Medulla oblongata (tissue), 1 donor: ENCODE measurements around the gene SGK1.
"Not testable (repeated sequence)": the region's sequence is repeated elsewhere in the genome, so short reads cannot be mapped to it uniquely, and the experiment has no call there.

Experiments used
- DNase-seq: peaks from one replicate; pipeline ENCODE4 v3.0.0-alpha.2; 2015; ENCODE audit errors: extremely low spot score

SGK1 gene

DNA sequence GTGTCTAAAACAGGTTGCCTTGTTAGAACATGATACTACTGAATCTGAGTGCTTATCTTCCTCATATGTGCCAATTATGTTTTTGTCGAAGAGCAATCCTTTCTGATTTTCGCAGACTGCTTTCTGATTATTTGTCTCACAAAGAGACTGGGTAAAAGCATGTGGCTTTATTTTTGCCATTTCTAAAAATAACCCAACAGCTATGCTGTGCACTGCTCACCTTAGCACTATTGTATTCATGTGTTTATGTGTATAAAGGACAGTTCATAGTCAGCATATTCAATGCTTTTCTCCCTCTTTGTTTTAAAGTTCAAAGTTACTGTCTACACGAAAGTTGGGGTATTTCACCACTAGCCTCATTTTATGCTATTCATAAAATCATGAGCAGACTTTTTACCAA is 127.0 kb downstream of the SGK1 start:
- DNase-seq, result no peak

DNA sequence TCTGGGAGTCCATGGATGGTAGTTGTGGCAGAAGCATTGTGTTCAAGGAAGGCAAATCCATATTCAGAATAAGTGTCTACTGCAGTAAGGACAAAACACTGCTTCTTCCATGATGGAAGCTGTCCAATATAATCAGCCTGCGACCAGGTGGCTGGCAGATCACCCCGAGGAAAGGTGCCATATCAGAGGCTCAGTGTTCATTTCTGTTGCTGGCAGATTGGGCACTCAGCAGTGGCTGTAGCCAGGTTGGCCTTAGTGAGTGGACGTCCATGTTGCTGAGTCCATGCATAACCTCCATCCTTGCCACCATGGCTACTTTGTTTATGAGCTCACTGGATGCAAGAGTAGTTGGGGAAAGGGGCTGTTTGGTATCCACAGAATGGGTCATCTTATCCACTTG is 130.2 kb downstream of the SGK1 start:
- no peak for DNase-seq

DNA sequence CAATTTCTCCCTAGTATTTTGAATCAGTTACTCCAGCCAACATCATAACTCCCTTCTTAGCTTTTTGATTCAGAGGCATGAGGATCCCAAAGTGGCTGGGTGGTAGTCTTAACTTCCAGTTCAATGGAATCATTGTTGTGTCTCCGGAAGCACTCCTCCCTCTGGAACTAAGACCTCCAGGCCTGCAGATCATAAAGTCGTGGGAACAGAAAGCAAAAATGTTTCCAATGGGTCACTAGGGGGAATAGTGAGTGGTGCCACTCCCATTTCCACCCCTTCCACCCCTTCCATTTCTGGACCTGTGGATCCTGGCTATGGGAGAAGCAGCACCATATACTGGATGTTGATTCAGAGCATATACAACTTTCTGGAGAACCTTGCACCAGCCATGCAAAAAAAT is 130.8 kb downstream of the SGK1 start:
- DNase-seq, result no peak

DNA sequence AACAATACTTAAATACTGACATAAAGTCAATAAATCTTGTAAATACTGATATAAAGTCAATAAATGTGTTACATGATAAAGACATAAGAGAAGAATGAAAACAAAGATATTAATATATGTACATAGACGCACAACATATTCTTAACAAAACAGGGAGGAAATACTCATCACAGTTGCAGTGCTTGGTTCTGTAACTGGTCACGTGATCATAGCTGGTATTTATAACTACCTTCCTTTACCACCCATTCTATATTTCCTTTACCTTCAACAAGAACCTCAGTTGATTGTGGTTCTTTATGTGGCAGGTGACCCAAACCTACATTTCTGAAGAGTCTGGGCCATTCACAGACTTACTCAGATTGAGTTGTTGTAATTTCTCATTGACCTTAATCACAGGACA is 131.6 kb downstream of the SGK1 start:
- DNase-seq, result no peak

DNA sequence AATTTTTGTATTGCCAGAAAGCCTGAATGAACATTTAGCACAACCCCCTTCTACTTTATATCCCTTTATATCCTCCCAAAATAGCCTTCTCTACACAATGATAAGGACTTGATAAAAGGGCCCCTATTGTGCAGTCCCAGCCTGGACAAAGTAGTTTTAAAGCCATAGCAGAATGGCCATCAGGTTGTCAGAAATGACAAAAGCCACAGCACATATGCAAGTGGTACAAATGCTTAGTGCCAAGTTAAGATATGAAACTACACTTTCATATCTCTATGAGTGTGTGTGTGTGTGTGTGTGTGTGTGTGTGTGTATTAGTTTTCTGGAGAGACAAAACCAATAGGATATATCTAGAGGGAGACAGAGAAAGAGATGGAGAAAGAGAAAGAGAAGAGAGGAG is 132.6 kb downstream of the SGK1 start:
- no peak for DNase-seq

DNA sequence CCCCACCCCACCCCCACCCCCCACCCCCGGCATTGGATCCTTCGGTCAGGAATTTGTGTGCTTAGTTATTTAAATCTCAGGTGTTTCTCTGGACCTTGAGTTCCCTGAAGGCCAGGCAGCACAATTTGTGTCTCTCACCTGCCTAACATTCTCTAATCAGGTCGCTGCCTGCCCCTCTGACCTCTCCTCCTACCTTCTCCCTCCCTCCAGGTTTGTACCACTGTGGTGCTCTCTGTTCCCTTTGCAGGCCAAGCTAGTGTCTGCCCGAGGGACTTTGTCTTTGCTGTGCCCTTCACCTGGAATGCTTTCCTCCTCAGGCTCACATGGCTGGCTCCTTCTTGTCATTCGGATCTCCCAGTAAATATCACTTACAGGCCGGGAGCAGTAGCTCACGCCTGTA is 134.1 kb downstream of the SGK1 start:
- no peak for DNase-seq

DNA sequence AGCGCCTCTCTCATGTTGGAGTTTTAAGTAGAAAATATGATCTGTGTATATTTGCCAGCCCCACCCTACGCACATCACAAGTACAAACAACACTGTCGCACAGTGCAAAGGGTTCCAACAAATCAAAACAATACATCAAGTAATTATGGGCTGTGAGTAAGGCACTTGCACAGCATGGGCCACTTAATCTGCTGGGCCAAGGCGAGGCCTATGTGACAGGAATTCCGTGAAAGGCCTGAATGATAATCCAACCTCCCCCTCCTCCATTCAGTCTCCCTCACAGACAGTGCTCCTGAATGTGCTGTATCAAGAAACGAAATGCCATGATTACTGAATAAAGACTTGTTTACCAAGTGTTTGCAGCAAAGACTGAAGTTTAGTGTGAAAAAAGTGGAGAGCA is 135.4 kb downstream of the SGK1 start:
- DNase-seq, result no peak

DNA sequence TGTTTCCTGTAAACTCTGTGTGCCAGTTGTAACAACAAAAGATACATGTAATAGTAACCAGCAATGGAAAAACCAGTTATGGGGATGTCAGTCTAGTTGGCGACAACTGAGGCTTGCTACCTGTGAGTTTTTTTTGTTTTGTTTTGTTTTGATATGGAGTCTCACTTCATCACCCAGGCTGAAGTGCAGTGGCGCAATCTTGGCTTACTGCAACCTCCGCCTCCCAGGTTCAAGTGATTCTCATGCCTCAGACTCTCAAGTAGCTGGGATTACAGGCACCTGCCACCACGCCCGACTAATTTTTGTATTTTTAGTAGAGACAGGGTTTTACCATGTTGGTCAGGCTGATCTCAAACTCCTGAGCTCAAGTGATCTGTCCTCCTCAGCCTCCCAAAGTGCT is 136.2 kb downstream of the SGK1 start:
- DNase-seq, result not testable (repeated sequence)

DNA sequence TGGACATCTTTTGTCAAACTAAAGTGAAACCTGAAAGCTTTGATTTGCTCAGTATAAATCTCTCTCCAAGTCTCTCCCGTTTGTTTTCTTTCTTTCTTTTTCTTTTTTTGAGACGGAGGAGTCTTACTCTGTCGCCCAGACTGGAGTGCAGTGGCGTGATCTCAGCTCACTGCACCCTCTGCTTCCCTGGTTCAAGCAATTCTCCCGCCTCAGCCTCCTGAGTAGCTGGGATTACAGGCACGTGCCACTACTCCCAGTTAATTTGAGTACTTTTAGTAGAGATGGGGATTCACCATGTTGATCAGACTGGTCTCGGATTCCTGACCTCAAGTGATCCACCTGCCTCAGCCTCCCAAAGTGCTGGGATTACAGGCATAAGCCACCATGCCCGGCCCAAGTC is 136.7 kb downstream of the SGK1 start:
- not testable (repeated sequence) for DNase-seq

DNA sequence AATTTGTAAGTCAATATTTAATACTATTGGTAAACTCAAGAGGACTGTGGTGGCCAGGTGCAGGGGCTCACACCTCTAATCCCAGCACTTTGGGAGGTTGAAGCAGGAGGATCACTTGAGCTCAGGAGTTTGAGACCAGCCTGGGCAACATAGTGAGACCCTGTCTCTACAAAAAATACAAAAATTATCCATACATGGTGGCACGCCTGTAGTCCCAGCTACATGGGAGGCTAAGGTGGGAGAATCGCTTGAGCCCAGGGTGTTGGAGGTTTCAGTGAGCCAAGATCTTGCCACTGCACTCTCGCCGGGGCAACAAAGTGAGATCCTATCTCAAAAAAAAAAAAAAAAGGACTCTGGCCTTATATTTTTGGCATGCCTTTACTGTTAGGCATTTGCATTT is 137.4 kb downstream of the SGK1 start:
- not testable (repeated sequence) for DNase-seq

DNA sequence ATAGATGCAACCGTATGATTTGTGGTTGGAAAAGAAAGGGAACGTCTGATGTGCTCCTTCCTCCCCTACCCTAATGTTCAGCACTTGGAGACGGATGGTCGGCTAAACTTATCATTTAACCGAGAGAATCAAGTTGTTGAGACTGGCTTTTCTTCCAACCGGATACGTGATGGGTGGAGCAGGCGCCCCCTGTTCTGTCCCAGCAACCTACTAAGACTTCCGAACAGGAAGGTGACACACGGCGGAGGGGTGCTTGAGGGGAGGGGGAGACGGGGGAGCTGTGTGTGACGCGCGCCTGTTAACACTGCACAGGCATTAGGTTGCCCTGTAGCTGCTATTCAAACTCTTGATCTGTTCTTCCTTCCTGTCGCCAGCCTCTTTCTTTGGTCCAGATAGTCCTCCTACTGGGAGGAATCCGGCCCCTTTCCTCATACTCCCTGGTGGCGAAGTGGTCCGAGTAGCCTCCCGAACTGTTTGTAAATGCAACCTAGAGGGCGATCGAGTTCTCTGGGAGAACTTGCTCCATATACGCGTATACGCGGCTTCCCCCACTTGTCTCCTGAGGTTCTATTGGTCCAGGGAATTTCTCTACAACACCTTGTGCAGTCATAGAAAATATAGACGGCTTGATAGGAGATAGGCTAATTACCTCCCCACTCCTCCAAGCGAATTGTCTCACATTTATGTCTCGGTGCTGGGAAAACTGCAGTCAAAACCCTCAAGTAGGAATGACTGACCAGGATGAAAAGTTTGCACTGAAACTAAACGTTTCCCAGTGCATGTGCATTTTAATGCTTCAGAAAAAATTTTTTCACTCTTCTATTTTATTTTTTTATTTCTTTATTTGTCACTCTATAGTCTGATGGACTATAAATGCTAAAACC is 139.5 kb downstream of the SGK1 start:
- peak; percentile 97 for DNase-seq

DNA sequence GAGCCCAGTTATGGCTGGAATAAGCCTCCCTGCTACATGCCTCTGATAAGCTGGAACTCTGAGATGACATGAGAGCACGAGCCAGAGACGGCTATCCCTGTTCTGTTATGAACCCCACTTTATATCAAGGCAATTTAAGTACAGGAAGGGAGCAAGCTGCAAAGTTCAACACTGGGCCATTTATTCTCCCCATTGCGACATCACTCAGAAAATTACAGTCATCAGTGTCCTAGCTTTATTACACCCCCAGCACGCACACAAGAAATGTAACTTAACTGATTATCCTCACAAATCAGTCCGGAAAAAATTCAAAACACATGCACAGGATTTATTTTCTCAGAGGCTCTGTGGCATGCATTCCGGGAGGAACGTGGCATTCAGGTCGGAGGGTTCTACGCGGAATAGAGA is 140.2 kb downstream of the SGK1 start:
- no peak for DNase-seq

DNA sequence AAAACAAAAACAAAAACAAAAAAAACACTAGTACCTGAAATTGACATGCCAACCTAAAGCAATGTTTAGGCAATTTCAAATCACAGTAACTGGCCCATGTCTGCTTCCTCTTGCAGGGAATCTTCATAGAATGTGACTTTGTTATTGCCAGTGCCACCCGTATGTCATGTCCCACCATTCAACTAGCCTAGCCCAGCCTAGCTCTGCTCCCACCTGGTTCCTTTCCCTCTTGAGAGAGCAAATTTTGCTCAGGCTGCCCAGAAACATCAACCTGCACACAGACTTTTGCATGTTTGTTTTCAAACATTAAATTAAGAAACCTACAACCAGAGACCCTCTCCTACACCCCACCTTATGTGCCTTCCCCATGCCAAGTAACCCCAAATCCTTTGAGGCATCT is 140.7 kb downstream of the SGK1 start:
- no peak for DNase-seq

DNA sequence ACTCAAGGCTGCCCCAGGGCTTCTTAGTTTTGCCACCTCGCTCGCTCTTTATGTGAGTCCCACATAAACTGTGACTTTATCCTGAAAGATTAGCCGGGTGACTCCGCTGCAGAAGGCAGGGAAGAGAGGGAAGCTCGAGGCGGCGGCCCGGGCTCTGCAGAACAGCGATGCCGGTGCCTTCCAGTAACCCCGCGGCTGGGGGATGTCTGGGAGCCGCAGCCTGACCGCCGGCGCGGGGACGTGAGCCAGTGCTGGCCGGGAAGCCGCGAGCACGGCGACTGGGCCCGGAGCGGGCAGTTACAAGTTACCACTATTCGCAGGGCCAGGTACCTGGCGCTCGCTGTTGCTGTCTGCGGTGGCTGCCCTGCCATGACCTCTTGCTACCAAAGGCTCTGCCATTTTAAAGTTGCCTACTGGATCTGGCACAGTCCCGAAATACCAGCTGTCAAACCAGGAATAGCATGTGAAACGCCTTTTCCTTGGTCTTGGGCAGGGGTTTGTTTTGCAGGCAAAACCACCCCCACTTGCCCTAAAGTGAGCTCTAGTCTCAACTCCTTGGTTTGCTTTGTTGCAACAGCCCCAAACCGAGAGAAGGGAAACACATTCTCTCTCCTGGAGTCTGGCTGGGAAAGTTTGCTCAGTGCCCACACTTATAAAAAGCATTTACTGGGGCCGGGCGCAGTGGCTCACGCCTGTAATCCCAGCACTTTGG is 141.5 kb downstream of the SGK1 start:
- peak; percentile 60 for DNase-seq

DNA sequence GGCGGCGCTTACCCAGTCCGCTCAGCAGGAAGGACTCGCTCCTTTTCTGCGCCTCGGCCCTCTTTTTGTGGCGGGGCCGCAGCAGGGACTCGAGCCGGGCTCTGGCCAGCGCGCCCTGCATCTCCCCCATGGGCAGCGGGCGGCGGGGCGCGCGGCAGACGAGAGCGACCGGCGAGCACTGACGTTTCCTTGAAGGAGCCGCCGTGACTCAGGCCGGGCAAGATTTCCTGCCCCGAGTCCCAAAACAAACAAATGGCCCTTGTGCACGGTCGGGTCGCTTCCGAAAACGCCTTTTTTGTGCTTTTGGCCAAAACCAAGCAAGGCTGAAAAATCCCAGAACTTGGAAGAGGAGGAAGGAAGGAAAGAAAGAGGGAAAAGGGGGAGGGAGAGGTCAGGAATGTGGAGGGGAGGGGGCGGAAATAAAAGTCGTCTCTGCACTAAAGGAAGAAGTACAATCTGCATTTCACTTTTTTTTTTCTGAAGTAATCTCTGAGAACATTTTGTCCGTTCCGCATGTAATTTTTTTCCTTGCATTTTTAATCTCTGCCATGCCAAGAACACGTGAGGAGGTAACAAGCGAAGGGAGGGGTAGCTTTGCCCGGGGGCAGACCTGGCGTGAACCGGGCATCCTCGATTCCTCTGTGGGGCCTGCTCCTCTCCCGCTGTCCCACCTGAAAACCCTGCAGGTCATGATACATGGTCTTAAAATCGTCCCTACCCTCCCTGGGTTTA is 142.2 kb downstream of the SGK1 start:
- peak; percentile 60 for DNase-seq

DNA sequence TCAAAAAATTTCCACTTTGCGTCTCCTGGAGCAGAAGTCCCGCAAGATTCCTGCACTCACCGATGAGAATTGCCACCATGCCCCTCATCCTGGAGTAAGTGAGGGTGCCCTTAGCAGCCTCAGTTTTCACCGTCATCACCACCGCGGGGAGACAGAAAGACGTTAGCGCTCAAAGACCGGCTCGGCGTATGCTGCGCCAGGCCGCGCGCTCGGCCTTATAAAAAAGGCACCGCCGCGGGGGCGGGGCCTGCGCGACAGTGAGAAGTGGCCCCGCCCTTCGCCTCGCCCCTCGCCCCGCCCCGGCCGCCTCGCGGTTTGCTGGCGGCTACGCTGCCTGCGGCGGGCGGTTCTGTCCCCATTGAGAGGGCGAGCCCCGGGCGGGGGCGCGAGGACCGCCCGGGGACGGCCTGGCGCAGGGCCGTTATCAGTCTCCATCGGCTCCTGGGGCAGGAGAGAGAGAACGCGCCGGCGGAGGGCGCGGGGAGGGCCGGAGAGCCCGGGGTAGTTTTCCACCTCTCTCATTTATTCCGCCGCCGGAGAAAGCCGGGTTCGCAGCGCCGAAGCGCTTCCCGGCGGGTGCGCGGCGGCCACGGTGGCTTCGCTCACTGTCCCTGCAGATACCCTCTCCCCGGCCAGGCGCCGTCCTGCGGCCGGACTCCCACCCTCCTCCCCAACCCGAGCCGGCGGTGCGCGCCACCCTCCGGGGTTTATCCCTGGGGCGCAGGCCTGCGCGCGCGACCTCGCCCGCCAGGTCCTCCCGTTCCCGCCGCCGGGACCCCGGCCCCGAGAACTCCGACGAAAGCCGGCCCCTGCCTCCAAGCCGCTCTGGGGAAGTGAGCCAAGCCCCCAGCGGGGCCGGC is 143.0 kb downstream of the SGK1 start:
- peak; percentile 97 for DNase-seq

DNA sequence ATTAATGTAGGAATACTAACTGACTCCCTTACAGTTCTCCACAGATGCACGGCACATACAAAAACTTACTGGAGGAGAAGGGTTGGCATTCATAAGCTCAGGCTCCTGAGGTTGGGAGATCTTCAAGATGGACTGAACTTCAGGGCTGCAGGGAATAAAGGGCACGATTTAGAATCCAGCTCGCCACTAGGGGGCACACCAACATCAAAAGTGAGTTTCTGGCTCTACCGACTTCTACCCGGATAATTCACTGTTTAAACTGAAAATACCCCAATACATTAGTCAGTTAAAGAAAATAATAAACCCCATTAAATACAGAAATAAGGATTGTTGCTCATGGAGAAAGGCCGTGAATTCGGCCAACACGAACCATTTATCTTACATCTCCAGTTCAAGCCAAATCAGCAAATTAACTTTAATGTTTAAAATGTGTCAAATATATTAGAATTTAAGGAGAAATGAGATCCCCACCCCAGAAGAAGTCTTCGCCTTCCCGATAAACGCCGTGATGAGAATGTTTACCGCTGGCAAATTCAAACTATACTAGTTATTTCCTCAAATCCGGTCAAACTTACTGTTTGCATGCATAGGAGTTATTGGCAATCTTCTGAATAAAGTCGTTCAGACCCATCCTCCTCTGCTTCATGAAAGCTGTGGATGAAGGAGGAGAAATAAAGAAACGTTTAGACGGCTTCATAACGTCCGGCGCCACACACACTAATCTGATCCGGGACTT is 143.8 kb downstream of the SGK1 start:
- peak; percentile 97 for DNase-seq

DNA sequence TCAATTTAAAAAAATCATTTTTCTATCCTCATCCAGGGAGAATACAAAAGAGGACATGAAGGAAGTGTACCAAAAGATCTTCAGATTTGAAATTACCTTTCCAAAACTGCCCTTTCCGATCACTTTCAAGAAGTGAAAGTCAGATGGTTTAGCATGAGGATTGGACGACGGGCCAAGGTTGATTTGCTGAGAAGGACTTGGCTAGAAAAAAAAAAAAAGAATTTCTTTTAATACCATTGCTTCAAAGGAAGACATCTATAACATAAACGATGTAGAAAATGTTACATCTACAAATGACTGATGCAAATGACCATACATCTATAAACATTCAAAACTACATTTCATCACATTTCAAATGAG is 144.6 kb downstream of the SGK1 start:
- no peak for DNase-seq

DNA sequence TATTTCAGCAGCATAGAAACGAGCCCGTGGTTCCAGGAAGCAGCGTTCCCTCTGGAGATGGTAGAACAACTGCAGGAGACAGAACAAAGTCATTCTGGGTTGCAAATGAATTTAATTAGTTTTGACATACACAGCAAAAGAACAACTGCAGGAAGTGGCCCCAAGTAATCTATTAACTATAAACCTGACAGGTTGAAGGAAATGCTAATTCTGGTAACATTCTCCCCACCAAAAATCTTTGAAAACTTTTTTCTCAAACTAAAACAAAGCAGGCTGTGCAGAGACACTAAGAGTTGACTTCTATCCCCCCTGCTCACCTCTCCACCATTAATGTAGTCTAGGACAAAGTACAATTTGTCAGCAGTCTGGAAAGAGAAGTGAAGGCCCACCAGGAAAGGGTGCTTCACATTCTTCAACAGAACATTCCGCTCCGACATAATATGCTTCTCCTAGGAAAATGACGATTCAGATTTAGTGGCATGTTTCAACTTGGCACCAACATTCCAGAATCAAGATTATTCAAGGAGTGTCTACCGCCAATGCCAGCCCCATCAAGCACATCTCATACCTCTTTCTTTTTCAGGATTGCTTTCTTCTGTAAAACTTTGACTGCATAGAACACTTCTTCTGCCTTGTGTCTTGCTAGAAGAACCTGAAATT is 145.1 kb downstream of the SGK1 start:
- no peak for DNase-seq

DNA sequence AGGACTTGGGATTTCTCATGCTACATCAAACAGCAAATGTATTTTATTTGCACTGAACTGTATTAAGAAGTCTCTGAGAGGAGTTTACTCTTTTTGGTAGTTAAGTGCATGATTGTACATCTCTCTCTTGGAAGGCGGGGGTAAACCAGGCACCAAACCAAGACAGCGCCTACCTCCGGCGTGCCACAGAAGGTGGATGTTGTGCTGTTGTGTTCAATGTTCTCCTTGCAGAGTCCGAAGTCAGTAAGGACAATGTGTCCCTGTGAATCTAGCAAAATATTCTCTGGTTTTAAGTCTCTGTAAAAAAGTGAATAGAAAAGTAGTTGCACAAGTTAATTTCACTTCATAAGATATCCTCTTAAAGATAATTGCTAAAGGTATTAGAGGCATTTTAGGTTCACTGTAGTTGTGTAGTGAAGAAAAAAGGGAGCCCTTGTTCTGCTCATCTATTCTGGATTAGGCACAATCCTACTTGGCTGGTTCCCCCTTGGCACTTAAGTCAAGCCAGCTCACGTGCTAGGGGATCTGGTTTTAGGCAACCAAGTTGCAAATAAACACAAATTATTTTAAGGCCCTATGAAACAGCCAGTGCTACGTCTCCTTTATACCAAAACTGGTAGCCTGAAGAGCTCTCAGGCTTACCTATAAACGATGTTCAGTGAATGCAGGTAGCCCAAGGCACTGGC is 145.7 kb downstream of the SGK1 start:
- DNase-seq, result peak; percentile 57
